Breast epithelium (tissue), 4 donors: ENCODE measurements around the gene DPEP2NB. TPM values are rescaled to one million over a fixed set of nuclear protein-coding genes. Genes with fewer than 3 reads are reported as not detected.
"Not testable (repeated sequence)": the region's sequence is repeated elsewhere in the genome, so short reads cannot be mapped to it uniquely, and the experiment has no call there.

Source experiments
- DNase-seq, 2 donors: peaks; one replicate each; pipeline ENCODE4 v3.0.0-alpha.2; 2019; ENCODE audit warnings: low spot score in 2 of 2
- H3K27ac ChIP-seq, 2 donors: fragments of 200-600 bp; sonication (generic) in 1 of 2; one replicate each; pipeline ENCODE4 v1.5.1; 2016 to 2019; ENCODE audit warnings: mild to moderate bottlenecking in 1 of 2
- H3K27me3 ChIP-seq, 2 donors: fragments of 200-600 bp; sonication (generic) in 1 of 2; one replicate each; pipeline versions ENCODE4 v1.5.1 to v1.6.0; 2017 to 2019; ENCODE audit warnings: control low read depth in 1 of 2, mild to moderate bottlenecking in 1 of 2
- H3K36me3 ChIP-seq: fragments of 200-600 bp; one replicate; pipeline ENCODE4 v1.5.1; 2019
- H3K4me1 ChIP-seq, 2 donors: fragments of 200-600 bp; sonication (generic); one replicate each; pipeline ENCODE4 v1.5.1; 2016 to 2019; ENCODE audit warnings: control low read depth in 1 of 2
- H3K4me3 ChIP-seq, 3 donors: fragments of 200-600 bp; sonication (generic); 1 replicate in 2 of 3; 2 replicates in 1 of 3; pipeline ENCODE4 v1.5.1; 2016 to 2019; ENCODE audit warnings: mild to moderate bottlenecking in 3 of 3, moderate library complexity in 2 of 3
- H3K9me3 ChIP-seq, 2 donors: fragments of 200-600 bp; sonication (generic) in 1 of 2; one replicate each; pipeline ENCODE4 v1.5.1; 2016 to 2019; ENCODE audit warnings: control low read depth in 1 of 2
- POLR2A ChIP-seq: fragments of 450-650 bp; IDR thresholded peaks from one replicate; pipeline ENCODE4 v1.6.1; 2016; ENCODE audit warnings: antibody characterized with exemption, mild to moderate bottlenecking, moderate library complexity
- POLR2AphosphoS5 ChIP-seq, 3 donors: sonication (generic); formaldehyde crosslinking; IDR thresholded peaks; one replicate each; pipeline ENCODE4 v1.6.1; 2017; ENCODE audit warnings: antibody characterized with exemption in 3 of 3
- intact Hi-C: fragments of 100-400 bp; cut with DNase I; formaldehyde crosslinking; loops from one replicate; pipeline ENCODE4 v1.15.1; 2023; ENCODE audit warnings: low total_unique reads
- total RNA-seq, 3 donors: library from RNA; depleted of rRNA; stranded (reverse); fragments of >200 nt; gene quantifications; one replicate each; pipeline ENCODE4 v1.1.0, GENCODE V29; 2016
- TF ChIP-seq, protein P1 (sequence below), 3 donors: fragments of 450-650 bp; IDR thresholded peaks; one replicate each; pipeline ENCODE4 v1.5.1; 2016 to 2017; ENCODE audit warnings: antibody characterized with exemption in 3 of 3, mild to moderate bottlenecking in 3 of 3, moderate library complexity in 3 of 3

The DPEP2NB gene
- total RNA-seq, 3 donors from 2014 or later = not detected

DNA sequence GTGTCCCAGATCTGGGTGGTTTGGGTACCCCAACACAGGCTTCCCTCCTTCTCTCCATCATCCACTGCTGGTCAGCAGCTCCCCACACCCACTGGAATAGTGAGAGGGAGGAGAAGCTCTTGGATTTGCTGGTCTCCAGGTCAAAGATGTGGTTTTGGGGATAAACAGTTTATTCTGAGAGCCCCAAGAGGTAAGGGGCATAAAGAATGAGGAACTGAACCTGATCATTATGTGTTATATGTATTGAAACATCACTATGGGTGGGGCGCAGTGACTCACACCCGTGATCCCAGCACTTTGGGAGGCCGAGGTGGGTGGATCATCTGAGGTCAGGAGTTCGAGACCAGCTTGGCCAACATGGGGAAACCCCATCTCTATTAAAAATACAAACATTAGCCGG, 20.3 kb downstream of the DPEP2NB start:
- no peak for DNase-seq
- intact Hi-C loops = no loop called here
- no peak overlapping the region for H3K4me3 ChIP-seq
- H3K9me3 ChIP-seq = no peaks in the 10 kb centered on the region
- TF ChIP-seq POLR2A (no peak), POLR2AphosphoS5 (IDR thresholded peaks at IDR 0.05) (no peak)
- TF ChIP-seq, protein P1, sequence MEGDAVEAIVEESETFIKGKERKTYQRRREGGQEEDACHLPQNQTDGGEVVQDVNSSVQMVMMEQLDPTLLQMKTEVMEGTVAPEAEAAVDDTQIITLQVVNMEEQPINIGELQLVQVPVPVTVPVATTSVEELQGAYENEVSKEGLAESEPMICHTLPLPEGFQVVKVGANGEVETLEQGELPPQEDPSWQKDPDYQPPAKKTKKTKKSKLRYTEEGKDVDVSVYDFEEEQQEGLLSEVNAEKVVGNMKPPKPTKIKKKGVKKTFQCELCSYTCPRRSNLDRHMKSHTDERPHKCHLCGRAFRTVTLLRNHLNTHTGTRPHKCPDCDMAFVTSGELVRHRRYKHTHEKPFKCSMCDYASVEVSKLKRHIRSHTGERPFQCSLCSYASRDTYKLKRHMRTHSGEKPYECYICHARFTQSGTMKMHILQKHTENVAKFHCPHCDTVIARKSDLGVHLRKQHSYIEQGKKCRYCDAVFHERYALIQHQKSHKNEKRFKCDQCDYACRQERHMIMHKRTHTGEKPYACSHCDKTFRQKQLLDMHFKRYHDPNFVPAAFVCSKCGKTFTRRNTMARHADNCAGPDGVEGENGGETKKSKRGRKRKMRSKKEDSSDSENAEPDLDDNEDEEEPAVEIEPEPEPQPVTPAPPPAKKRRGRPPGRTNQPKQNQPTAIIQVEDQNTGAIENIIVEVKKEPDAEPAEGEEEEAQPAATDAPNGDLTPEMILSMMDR (IDR thresholded peaks at IDR 0.05) = no peak
- no peak overlapping the region for H3K27ac ChIP-seq
- no peaks in the 10 kb centered on the region for H3K4me1 ChIP-seq
- H3K27me3 ChIP-seq = no peaks in the 10 kb centered on the region
- no peaks in the 10 kb centered on the region for H3K36me3 ChIP-seq

DNA sequence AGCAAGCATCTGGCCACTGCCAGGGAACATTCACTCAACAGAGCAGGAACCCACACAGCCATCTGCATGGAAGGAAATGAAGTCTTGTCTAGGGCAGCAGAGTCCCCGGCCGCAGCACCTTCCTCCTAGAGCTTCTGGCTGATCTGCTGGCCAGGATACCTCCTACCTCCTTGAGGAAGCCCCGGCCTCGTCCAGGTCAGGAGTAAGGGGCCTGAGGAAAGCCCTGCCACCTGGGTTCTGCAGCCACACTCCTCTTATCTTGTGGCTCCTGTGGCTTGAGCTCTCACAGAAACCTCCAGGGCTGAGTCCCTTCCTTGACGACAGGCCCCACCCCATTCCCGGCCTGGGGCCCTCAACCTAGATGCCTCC, 21.7 kb downstream of the DPEP2NB start:
- intact Hi-C loops, H3K4me3 ChIP-seq, H3K36me3 ChIP-seq, DNase-seq, H3K4me1 ChIP-seq, H3K9me3 ChIP-seq, H3K27me3 ChIP-seq: not testable (repeated sequence)
- H3K27ac ChIP-seq = peak overlapping the region in 1 of 2 donors; percentile 32

DNA sequence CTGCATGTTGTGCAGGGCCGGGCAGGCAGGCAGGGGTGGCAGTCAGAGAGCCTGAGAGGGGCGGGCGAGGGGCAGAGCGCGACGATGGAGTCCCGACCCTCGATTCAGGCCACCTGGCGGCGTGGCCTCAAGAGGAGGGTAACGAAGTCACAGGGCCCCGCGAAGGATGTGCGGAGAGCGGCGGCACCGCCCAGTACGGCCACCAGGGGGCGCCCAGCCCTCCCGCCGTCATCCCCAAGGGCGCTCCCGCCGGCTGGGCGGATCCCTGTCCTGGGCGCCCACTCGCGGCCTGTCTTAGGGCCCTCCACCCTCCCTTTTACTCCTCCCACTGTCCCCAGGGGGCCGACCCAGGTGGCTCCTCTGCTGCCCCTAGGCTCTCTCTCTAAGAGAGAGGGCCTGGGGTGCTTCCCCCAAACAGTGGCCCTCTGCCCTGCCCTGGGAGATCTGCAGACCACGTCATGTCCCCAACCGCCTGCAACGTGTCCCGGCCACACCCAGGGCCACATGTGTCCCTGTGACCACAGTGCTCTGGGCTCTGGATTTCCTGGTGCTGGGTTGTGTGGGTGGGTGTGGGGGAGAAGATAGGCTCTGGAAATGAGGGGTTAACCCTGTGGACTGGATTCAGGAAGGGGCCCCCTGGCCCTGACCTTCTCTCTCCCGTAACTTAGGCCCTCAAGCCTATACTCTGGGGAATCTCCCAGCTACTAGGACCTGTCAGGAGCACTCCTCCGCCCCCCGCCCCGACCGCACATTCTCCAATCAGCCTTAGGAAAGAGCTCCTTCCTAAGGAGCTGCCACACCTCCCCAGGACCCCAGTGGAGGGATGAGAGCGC, 22.3 kb downstream of the DPEP2NB start:
- H3K27ac ChIP-seq = peak overlapping the region in 1 of 2 donors; percentile 32
- H3K4me3 ChIP-seq = peak overlapping the region; percentile 28 to 59 (median 41)
- TF ChIP-seq, protein P1 (IDR thresholded peaks at IDR 0.05) = peak; percentile 89 to 95 (median 92)
- TF ChIP-seq POLR2A = no peak
- peak in 2 of 3 donors; percentile 20 to 38 for TF ChIP-seq POLR2AphosphoS5 (IDR thresholded peaks at IDR 0.05)
- no peaks in the 10 kb centered on the region for H3K9me3 ChIP-seq
- intact Hi-C loops = no loop called here
- peak; percentile 28 to 68 for DNase-seq
- H3K4me1 ChIP-seq = no peaks in the 10 kb centered on the region
- H3K36me3 ChIP-seq = no peaks in the 10 kb centered on the region
- H3K27me3 ChIP-seq = no peaks in the 10 kb centered on the region

DNA sequence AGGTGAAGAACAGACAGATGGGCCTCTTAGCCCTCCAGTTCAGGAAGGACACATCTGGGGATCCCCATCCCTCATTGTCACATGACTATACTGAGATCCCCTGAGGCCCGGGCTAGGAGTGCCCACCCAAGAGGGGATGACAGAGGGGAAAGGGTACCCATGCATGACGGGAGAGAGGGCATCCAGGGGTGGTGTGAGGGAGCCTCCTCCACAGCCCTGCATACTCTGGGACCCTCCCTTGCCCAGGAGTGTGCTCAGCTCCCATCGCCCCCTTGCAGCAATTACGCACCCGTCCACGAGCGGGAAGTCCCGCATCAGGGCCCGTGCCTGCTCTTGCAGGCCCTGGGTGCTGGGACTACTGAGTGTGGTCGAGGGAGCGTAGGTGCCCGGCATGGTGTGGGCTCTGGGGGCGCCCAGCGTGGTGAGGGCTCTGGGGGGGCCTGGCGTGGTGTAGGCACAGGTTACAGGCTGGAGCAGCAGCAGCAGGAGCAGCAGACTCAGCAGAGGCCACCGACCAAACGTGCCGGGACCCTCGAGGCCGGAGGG, 23.0 kb downstream of the DPEP2NB start:
- Histone ChIP-seq H3K27me3 (no peaks in the 10 kb centered on the region), H3K9me3 (no peaks in the 10 kb centered on the region), H3K4me3 (peak overlapping the region in 2 of 3 donors; percentile 41 to 59), H3K36me3 (no peaks in the 10 kb centered on the region), H3K4me1 (no peaks in the 10 kb centered on the region), H3K27ac (peak overlapping the region in 1 of 2 donors; percentile 32)
- TF ChIP-seq POLR2A (no peak), POLR2AphosphoS5 (IDR thresholded peaks at IDR 0.05) (no peak)
- TF ChIP-seq, protein P1 (IDR thresholded peaks at IDR 0.05) = no peak
- intact Hi-C loops = no loop called here
- no peak for DNase-seq

DNA sequence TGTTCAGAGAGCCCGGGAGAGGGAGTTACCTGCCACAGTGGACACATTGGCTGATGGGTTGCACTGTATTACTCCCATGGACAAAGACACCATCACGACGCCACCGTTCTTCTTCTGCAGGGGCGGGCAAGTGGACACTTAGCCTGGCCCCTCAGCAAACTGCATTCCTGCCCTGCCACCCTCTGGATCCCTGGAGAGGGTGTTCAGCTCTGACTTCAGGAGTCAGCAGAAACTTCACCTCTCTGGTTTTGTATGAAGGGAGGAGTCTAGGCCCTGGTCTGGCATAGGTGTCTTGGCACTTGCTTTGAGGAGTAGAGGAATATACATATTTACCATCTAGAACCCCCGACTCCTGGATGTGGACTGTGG, 25.7 kb downstream of the DPEP2NB start:
- H3K27ac ChIP-seq = no peak overlapping the region
- TF ChIP-seq POLR2A (no peak), POLR2AphosphoS5 (IDR thresholded peaks at IDR 0.05) (no peak)
- TF ChIP-seq, protein P1 (IDR thresholded peaks at IDR 0.05) = no peak
- no peaks in the 10 kb centered on the region for H3K36me3 ChIP-seq
- intact Hi-C loops = no loop called here
- H3K9me3 ChIP-seq = no peaks in the 10 kb centered on the region
- no peaks in the 10 kb centered on the region for H3K27me3 ChIP-seq
- no peak for DNase-seq
- no peaks in the 10 kb centered on the region for H3K4me1 ChIP-seq
- H3K4me3 ChIP-seq = no peak overlapping the region
